HG03135 (cell line): ENCODE data around the gene OR52H1.

ENCODE experiments used
- ATAC-seq: cut with Tn5 transposase; IDR thresholded peaks from one replicate; pipeline ENCODE4 v1.9.1; 2021; ENCODE audit warnings: mild to moderate bottlenecking, moderate library complexity; ENCODE audit not compliant: unreplicated experiment

OR52H1 gene

DNA sequence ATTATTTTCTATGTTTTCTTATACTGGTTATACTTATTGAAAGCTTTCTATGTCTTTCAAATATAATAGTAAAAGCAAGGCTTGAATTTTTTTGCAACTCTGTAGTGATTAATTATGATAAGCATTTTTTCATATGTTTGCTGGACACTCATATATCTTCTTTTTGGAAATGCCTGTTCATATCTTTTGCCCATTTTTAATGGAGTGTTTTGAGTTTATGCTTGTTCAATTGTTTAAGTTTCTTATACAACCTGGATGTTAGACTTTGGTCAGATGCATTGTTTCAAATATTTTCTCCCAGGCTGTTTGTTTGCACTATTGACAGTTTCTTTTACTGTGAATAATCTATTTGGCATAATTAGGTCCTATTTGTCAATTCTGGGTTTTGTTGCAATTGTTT is 11.9 kb downstream of the OR52H1 start:
- no peak for ATAC-seq

DNA sequence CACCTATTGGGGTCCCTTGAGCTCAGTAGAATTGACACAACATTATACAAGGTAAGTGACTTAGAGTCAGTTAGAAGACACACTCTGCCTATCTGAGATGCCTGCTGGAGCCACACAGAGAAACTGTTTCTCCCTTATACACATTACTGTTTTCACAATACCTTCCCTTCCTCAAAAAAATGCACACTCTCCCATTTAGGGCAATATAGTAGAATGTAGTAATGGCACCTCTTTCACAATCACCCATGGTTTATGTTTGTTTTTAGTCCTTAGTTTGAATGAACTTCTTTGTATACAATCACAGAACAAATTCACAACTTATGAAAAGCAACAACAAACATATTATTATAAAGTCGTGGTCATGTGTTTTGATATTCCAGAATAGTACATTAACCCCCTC is 14.3 kb downstream of the OR52H1 start:
- ATAC-seq: no peak

DNA sequence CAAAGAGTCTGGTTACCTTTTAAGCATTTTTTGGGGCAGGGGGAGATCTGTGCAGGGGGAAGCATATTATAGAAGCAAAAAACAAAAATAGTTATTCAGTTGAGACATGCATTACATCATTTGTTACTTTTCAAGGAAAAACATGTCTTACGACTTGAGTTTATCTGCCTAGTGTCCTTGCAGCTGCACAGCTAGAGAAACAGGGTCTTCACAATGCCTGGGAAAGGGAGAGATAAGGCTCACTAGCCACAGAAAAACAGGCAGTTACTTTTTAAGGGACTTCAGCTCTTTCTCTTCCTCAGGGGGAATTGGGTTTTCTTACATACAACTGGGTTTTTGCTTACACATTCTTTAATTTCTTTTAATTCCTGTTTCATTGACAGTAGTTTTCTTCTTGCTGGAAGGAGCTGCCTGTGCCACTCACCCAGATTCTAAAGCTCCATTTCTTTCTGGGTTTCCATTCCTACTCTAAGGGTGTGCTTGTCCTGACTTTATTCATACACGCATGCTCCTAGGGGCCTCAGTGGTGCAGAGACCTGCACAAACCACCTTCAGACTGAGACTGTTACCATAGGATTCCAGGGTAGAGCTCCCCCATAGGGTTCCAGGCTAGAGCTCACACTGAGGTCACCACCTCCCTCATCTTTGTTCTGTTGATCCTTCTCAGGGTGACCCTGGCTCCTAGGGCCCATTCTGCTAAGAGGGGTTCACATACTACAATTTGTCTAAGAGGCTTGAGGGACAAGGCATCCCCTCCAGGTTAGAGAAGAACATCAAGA is 17.1 kb downstream of the OR52H1 start:
- ATAC-seq: no peak

DNA sequence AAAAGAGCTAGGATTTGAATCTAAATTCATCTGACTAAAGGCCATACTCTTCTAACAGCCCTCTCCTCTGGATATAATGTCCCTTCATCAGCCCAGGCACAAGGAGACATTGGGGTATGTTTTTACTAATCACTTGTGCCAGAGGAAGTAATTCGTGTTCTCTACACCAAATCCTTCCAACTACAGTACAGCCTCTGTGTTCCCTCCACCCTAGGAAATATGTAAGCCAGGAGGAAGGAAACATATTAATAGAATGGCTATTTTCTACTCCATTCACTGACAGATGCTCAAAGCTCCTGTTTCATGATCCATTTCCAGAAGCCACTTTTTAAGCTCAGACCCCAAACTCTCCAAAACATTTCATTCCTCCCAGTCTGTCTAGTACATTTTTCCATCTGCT is 19.8 kb downstream of the OR52H1 start:
- no peak for ATAC-seq

DNA sequence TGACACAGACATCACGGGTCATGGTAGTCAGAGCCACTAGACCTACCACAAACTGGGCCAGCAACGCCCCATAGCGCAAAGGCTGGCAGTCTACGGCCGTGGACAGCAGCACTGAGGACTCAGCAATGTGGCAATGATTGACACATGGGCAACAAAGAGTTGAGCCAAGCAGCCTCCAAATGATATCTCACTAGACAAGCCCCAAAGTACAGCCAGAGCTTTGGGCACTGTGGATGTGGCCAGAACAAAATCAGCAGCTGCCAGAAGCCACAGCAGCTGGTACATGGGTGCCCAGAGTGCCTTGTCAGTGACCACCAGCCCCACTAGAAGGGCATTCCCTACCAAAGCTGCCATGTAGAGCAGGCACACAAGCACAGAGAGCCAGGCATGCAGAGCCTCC is 20.6 kb downstream of the OR52H1 start:
- no peak for ATAC-seq

DNA sequence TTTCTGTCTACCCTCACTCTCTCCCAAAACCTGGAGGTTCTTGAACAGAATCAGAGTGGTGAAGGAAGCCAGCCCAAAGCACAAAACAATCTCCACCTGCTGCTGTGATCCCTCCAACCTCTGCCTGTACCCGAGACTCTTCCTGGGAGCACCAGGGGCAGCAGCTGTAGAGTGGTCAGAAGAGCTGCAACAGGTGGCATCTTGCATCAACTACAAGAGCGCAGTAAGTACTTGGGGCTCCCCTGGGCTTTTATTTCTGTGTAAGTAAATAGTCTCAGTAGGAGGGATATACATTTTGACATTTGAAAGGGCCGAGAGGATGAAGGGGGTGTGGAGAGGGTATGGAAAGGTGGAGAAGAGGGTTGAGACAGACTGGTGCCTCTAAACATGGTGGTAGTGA is 23.6 kb downstream of the OR52H1 start:
- no peak for ATAC-seq

DNA sequence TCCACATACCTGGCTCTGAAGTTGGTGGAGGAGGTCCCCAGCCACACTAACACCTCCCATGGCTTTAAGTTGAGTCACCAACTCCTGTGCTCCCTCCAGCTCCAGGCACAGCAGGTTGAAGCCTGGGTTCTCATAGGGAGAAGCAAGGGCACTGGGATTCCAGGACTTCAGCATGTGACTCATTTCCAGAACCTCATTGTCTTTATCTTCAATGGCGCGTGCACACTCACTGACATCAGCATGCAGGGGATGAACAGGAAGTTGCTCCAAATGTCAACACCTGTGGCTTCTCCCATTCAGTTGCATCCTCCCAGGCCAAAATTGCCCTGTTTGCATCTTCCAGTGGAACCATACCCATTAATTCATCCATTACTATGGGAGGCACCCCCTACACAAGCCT is 26.0 kb downstream of the OR52H1 start:
- ATAC-seq: no peak

DNA sequence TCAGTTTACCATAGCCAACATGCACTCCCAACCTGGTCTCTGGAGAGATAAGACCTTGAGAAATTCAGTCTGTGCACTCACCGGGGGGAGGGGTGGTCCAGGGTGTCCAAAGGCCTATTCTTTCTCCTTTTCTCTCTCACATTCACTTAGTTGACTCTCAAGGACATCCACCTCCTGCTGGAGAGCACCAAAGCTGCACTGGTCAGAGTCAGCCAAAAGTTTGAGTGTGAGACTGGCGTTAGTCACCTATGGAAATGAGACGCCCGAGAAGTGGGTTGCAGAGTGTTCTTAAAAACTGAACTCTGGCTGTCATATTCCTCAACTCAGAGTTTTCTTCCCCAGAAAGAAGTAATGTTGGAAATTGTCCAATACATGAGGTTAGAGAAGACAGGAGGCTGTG is 26.8 kb downstream of the OR52H1 start:
- no peak for ATAC-seq

DNA sequence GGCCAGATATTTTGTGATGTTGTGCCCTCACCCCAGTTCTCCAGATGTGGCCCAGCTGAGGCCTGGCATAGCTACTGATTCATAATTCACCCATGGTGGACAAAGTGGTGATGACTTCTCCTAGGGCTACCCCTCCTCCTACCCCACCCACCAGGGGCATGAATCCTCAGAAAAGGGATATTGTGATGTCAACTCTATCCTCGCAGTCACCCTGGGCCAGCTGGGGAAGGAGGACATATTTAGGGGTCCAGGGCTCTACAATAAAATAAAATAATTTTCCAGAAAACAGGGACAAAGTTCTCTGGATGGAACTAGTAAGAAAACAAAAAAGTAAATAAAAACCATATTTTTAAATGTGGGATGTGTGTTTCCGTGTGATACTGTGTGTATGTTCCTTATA is 31.7 kb downstream of the OR52H1 start, which contains the start of gene UBQLNL:
UBQLNL (minus strand) TSS at position 101 of the 400 bp plus-strand sequence. CDS start 258 bp downstream, outside the sequence.
- no peak for ATAC-seq

DNA sequence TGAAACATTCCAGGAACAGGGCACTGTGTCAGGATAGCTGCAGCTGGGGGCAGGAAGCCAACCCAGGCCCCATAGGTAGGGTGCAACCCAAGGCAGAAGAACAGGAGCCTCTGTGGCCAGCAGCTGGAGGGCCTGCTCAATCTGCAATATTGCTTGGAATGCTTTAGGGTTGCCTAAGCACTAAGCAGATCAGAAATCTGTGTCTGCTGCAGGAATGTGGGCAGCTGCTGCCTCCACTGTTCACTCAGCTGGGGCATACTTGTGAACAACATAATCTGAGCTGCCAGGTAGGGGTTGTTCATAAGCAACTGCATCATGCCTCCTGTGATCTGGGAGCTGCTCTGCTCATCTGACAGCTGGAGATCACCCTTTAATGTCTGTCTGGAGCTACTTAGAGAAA is 33.5 kb downstream of the OR52H1 start:
- no peak for ATAC-seq

DNA sequence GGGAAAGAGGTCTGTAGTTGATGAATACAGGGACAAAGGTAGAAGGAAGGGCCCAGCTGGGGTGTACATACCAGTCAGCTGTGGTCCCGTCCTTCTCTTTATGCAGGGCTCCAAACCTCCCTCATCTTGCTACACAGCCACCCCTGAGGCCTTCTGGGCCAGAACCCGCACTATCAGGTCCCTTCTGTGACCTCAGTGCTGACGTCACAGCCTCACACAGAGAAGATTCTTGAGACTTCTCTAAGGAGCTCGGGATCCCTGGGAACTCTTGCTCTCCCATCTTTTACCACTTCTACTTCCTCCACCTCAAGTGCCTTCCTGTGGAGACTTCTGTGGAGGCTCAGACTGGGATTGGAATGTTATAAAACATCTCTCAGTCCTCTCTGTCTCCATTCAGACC is 38.5 kb downstream of the OR52H1 start, which contains the start of gene UBQLN3:
UBQLN3 (minus strand) TSS at position 155 of the 400 bp plus-strand sequence. CDS start 399 bp downstream, outside the sequence.
- no peak for ATAC-seq

DNA sequence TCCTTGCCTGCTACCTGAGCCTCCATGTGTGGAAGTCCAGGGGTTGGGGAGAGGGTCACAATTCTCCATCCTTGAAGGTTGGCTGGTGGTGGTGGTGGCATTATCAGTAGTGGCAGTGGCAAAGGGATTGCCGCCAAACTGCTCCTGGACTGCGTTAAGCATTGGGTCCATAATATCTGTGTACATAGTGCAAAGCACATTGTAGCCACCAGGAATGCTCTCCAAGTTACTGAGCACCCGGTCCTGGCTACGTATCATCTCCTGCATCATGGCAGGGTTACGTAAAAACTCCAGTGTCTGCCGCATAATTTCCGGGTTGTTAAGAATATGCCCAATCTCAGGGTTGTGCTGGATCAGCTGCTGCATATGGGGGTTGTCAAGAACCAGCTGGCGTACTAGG is 39.7 kb downstream of the OR52H1 start:
- ATAC-seq: no peak

DNA sequence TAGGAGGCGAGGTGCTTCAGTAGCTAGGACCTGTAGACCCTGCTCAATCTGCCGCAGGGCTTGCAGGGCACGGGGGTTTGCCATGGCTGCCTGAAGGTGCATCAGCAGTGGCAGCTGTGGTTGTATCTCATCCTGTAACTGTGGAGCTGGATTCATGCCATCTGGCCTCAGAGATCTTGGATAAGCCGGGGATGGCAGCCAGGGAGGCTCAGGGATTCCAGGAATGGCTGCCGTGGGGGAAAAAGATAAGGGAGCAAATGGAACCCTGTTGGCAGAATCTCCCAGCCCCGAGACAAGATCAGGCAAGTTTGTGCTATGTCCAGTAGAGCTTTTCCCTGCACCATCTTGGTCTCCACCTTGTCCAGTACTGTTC is 40.4 kb downstream of the OR52H1 start:
- no peak for ATAC-seq

DNA sequence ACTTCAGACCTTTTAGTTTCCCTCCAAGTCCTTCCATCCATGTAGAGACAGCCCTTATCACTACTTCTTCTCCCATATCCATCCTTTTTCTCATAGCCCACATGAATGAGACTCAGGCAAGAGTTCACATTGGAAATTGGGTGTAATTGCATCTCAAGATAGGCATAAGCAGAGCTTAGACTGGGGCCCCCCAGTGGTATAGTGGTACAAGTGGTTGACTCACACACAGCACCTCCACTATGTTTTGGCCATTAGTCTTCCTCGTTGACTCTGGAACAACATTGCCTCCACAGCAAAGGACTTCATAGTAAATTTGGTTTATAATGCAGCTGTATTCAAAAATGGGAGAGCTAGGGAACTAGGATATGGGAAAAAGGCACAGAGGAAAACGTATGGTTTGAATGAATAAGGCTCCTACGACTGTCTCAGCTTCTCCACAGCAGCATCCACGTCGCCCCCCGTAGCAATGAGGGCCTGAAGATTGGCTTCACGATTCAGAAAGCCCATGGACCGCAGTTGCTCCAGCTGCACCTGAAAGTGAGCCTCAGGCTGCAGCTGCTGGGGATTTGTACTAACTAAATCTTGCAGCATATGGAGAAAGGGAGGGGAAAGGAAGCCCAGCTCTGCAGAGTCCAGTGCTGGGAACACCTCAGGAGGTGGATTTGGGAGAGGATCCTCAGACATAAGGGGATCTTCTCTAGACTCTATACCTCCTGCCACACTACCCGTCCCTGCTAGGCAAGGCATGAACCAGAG is 41.0 kb downstream of the OR52H1 start:
- no peak for ATAC-seq

DNA sequence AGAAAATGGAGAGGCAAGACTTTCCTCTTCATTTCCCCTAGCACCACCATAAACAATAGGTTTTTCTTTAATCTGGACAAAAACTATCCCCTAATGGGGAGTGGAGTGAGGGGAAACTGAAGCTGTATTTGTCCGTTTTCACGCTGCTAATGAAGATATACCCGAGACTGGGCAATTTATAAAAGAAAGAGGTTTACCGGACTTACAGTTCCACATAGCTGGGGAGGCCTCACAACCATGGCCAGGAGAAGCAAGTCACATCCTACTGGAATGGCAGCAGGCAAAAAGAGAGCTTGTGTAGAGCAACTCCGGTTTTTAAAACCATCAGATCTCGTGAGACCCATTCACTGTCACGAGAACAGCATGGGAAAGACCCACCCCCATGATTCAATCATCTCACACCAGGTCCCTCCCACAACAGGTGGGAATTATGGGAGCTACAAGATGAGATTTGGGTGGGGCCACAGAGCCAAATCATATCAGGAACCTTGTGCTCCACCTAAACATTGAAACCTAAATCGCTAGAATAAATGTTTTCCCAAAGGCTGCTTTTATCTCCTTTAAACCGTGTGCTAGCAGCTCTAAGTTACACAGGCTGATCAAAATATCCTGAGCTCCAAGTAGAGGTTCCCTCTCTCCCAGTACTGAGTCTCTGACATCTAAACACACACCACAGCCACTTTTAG is 42.8 kb downstream of the OR52H1 start:
- ATAC-seq: no peak

DNA sequence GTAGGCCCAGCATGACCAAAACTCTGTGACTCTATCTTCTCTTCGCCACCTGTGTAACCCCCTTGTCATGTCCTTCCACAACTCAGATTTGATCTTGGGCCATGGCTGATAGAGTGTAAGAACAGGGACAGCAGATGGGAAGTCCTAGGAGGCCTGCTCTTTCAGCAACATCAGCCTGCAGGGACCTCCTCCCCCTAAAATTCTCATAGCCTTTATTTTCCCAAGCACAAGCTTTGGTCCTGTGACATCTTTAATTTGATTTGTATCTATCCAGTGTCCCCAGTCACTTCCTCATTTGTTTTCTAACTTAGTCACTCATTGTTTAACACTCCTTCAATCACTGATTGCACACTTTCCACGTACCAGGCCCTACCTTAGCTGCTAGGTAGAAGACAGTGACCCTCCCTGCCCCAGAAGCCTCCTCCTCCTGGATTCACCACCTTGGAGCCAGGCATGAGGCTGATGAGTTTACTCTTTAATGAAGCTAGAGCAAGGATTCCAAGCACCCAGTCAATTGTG is 43.9 kb downstream of the OR52H1 start:
- no peak for ATAC-seq

DNA sequence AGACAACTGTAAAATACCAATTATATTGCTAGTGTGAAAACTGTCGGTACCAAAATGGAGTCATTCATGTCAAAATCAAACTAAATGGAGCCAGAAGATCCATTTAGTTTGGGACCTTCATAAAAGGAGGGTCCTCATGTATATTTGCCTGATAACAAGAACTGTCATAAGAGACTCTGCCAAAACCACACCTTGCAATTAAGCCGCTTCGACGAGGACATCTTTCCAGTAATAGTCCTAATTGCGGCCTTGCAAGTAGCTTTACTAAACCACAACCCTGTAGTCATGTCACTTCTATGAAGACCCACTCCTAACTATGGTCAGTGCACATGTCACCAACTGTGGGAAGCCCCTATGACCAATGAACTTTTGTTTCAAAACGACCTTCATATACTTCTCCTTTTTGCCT is 47.9 kb downstream of the OR52H1 start:
- no peak for ATAC-seq

DNA sequence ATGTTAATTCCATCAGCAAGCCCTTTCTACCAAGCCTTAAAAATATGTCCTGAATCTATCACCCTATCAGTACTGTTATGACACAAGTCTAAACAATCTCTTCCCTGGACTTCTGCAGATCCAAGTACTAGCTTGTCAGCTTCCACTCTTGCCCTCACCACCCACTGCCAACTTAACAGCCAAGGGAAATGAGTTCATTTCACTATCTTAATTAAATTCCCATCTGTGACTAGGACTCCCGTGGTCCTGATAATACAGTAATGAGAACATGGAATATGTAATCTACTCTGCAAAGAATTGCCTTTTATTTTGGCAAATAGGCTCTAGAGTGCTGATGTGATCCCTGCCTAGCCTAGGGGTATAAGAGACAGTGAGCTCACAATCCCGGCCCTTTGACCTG is 48.7 kb downstream of the OR52H1 start:
- ATAC-seq: no peak
